Liver (tissue), 9 donors: Measurements from ENCODE around the gene GUCA1A. TPM values are rescaled to one million over a fixed set of nuclear protein-coding genes. Genes with fewer than 3 reads are reported as not detected.

Experiments
- DNase-seq: peaks from one replicate; pipeline ENCODE4 v3.0.0-alpha.2; 2017; ENCODE audit warnings: low spot score
- H3K27ac ChIP-seq, 2 donors: one replicate each; pipeline ENCODE4 v1.7.0; 2013; ENCODE audit warnings: inconsistent platforms in 2 of 2, low read length in 2 of 2, control low read depth in 1 of 2, low read depth in 1 of 2, mild to moderate bottlenecking in 1 of 2
- H3K27me3 ChIP-seq, 4 donors: one replicate each; pipeline versions ENCODE4 v1.6.1 to v1.7.0; 2013; ENCODE audit warnings: low read length in 3 of 4, inconsistent platforms in 1 of 4, mild to moderate bottlenecking in 1 of 4, moderate library complexity in 1 of 4; ENCODE audit not compliant: control insufficient read depth in 4 of 4, insufficient read depth in 4 of 4
- H3K36me3 ChIP-seq, 4 donors: one replicate each; pipeline versions ENCODE4 v1.6.1 to v1.7.0; 2013; ENCODE audit warnings: low read length in 3 of 4, mild to moderate bottlenecking in 3 of 4, low read depth in 1 of 4, moderate library complexity in 1 of 4; ENCODE audit not compliant: control insufficient read depth in 4 of 4, insufficient read depth in 3 of 4
- H3K4me1 ChIP-seq, 4 donors: one replicate each; pipeline versions ENCODE4 v1.6.1 to v1.7.0; 2013; ENCODE audit warnings: low read length in 3 of 4, mild to moderate bottlenecking in 3 of 4, moderate library complexity in 1 of 4; ENCODE audit not compliant: control insufficient read depth in 4 of 4, insufficient read depth in 4 of 4
- H3K4me3 ChIP-seq, 3 donors: one replicate each; pipeline versions ENCODE4 v1.6.1 to v1.7.0; 2013; ENCODE audit warnings: low read length in 3 of 3, control low read depth in 1 of 3, low read depth in 1 of 3, mild to moderate bottlenecking in 1 of 3
- H3K9ac ChIP-seq, 2 donors: one replicate each; pipeline ENCODE4 v1.7.0; 2013; ENCODE audit warnings: low read length in 2 of 2, mild to moderate bottlenecking in 2 of 2, moderate library complexity in 2 of 2, control low read depth in 1 of 2, low read depth in 1 of 2
- H3K9me3 ChIP-seq, 4 donors: one replicate each; pipeline versions ENCODE4 v1.6.1 to v1.7.0; 2013; ENCODE audit warnings: low read length in 3 of 4; ENCODE audit not compliant: control insufficient read depth in 4 of 4
- ATF3 ChIP-seq: IDR thresholded peaks from 2 replicates; pipeline ENCODE4 v1.6.1; 2016; ENCODE audit warnings: antibody characterized with exemption
- CTCF ChIP-seq: fragments of 150-350 bp; IDR thresholded peaks from 2 replicates; pipeline ENCODE4 v1.5.1; 2017; ENCODE audit warnings: improper control_type of control experiment, low read depth, low read length; ENCODE audit not compliant: missing input control
- EGR1 ChIP-seq, 2 donors: IDR thresholded peaks; 2 replicates each; pipeline ENCODE4 v1.6.1; 2016 to 2018; ENCODE audit warnings: antibody characterized with exemption in 2 of 2, low read depth in 2 of 2
- FOXA2 ChIP-seq: IDR thresholded peaks from 2 replicates; pipeline ENCODE4 v1.6.1; 2016; ENCODE audit warnings: antibody characterized with exemption
- GABPA ChIP-seq, 2 donors: IDR thresholded peaks in 1 of 2; conservative IDR thresholded peaks in 1 of 2; 2 replicates each; pipeline ENCODE4 v1.6.1; 2016; ENCODE audit warnings: antibody characterized with exemption in 2 of 2, mild to moderate bottlenecking in 1 of 2, moderate library complexity in 1 of 2
- JUND ChIP-seq, 2 donors: IDR thresholded peaks; 2 replicates each; pipeline ENCODE4 v1.6.1; 2016; ENCODE audit warnings: antibody characterized with exemption in 2 of 2
- NR2F2 ChIP-seq: IDR thresholded peaks from 2 replicates; pipeline ENCODE4 v1.6.1; 2016; ENCODE audit warnings: antibody characterized with exemption
- RAD21 ChIP-seq, 2 donors: IDR thresholded peaks; 2 replicates each; pipeline ENCODE4 v1.6.1; 2016; ENCODE audit warnings: antibody characterized with exemption in 2 of 2, mild to moderate bottlenecking in 2 of 2
- RXRA ChIP-seq, 2 donors: IDR thresholded peaks; 2 replicates each; pipeline ENCODE4 v1.6.1; 2017 to 2018; ENCODE audit warnings: antibody characterized with exemption in 2 of 2, mild to moderate bottlenecking in 1 of 2
- SP1 ChIP-seq: IDR thresholded peaks from 2 replicates; pipeline ENCODE4 v1.6.1; 2018; ENCODE audit warnings: antibody characterized with exemption, mild to moderate bottlenecking
- YY1 ChIP-seq: IDR thresholded peaks from 2 replicates; pipeline ENCODE4 v1.6.1; 2016; ENCODE audit warnings: antibody characterized with exemption, mild to moderate bottlenecking
- ZBTB33 ChIP-seq: IDR thresholded peaks from 2 replicates; pipeline ENCODE4 v1.6.1; 2016; ENCODE audit warnings: antibody characterized with exemption
- WGBS: extraction: QIAGEN DNeasy Blood & Tissue Kit; methylation state at CpG from one replicate; pipeline ENCODE4 v1.1.7; 2013; 5-methylcytosine and 5-hydroxymethylcytosine counted together
- polyA plus RNA-seq, 2 donors: library from polyadenylated mRNA; stranded (reverse) in 1 of 2; unstranded in 1 of 2; fragments of 200-250 nt in 1 of 2; fragments of >200 nt in 1 of 2; fragmentation: Nextera tagmentation in 1 of 2; extraction: Ambion mirVana in 1 of 2; gene quantifications; one replicate each; pipeline versions ENCODE4 v1.2.1 to v1.2.3, GENCODE V29; 2013 to 2015
- total RNA-seq, 2 donors: library from RNA; depleted of rRNA; stranded (reverse); fragments of >200 nt; gene quantifications; one replicate each; pipeline ENCODE4 v1.2.3, GENCODE V29; 2014
- TF ChIP-seq, protein P1 (sequence below): IDR thresholded peaks from 2 replicates; pipeline ENCODE4 v1.6.1; 2016; ENCODE audit warnings: antibody characterized with exemption, mild to moderate bottlenecking
- donor health status: healthy.
- donor health status: healthy.
- donor health status: healthy.
- donor health status: healthy.
- donor health status: healthy.

The GUCA1A gene
- total and polyA plus RNA-seq, 4 donors, result not detected

DNA sequence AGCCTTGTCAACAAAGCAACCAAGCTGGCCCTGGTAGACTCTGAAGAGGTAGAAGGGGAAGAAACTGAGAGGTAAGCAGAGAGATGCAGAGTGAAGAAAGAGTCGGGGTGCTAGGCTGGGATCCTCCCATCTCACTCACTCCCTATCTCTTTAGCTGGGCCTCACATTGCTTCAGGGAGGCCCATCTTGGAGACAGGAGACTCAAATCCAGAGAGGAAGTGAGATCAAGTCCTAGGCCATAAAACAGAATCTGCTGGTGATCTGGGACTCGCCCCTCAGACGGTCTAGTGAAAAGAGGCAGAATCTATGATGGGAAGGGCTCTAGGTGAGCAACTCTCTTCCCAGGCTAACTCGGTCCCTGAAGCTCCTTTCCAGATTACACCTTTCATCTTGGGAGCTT lies 22.3 kb downstream of the GUCA1A start:
- TF ChIP-seq RXRA (IDR thresholded peaks at IDR 0.05) (no peak), ZBTB33 (no peak), FOXA2 (no peak), CTCF (no peak), YY1 (no peak), GABPA (IDR thresholded peaks at IDR 0.05 in 1 of 2, conservative IDR thresholded peaks at IDR 0.05 in 1 of 2) (no peak), EGR1 (IDR thresholded peaks at IDR 0.05; ENCODE audit: low read depth in 2 of 2) (no peak), RAD21 (IDR thresholded peaks at IDR 0.05) (no peak), JUND (IDR thresholded peaks at IDR 0.05) (no peak), SP1 (no peak), NR2F2 (no peak)
- TF ChIP-seq, protein P1, sequence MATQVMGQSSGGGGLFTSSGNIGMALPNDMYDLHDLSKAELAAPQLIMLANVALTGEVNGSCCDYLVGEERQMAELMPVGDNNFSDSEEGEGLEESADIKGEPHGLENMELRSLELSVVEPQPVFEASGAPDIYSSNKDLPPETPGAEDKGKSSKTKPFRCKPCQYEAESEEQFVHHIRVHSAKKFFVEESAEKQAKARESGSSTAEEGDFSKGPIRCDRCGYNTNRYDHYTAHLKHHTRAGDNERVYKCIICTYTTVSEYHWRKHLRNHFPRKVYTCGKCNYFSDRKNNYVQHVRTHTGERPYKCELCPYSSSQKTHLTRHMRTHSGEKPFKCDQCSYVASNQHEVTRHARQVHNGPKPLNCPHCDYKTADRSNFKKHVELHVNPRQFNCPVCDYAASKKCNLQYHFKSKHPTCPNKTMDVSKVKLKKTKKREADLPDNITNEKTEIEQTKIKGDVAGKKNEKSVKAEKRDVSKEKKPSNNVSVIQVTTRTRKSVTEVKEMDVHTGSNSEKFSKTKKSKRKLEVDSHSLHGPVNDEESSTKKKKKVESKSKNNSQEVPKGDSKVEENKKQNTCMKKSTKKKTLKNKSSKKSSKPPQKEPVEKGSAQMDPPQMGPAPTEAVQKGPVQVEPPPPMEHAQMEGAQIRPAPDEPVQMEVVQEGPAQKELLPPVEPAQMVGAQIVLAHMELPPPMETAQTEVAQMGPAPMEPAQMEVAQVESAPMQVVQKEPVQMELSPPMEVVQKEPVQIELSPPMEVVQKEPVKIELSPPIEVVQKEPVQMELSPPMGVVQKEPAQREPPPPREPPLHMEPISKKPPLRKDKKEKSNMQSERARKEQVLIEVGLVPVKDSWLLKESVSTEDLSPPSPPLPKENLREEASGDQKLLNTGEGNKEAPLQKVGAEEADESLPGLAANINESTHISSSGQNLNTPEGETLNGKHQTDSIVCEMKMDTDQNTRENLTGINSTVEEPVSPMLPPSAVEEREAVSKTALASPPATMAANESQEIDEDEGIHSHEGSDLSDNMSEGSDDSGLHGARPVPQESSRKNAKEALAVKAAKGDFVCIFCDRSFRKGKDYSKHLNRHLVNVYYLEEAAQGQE, result no peak
- Histone ChIP-seq H3K4me1 (peaks cover 0 to 3% (median 0%) of the 10 kb centered on the region in 4 donors), H3K9ac (no peak overlapping the region), H3K4me3 (no peak overlapping the region), H3K27me3 (no peaks in the 10 kb centered on the region), H3K36me3 (peaks cover 0 to 3% (median 0%) of the 10 kb centered on the region in 4 donors), H3K27ac (no peak overlapping the region), H3K9me3 (peaks cover 0 to 2% (median 0%) of the 10 kb centered on the region in 4 donors)
- WGBS, result 92% methylated on average over 4 of the region's 4 CpGs
- no peak for DNase-seq

GRCh38 chr6:42197555-42198362 lies 24.6 kb downstream of the GUCA1A start:
- Histone ChIP-seq H3K36me3 (peaks cover 0 to 3% (median 0%) of the 10 kb centered on the region in 4 donors), H3K27me3 (no peaks in the 10 kb centered on the region), H3K27ac (no peak overlapping the region), H3K4me1 (peaks cover 0 to 4% (median 3%) of the 10 kb centered on the region in 4 donors), H3K4me3 (no peak overlapping the region), H3K9ac (no peak overlapping the region), H3K9me3 (peaks cover 0 to 2% (median 0%) of the 10 kb centered on the region in 4 donors)
- DNase-seq, result no peak
- TF ChIP-seq ATF3, result no peak
- TF ChIP-seq RXRA (IDR thresholded peaks at IDR 0.05), result no peak
- no peak for TF ChIP-seq EGR1 (IDR thresholded peaks at IDR 0.05; ENCODE audit: low read depth in 2 of 2)
- WGBS, result 81% methylated on average over 13 of the region's 13 CpGs
